HG03060 (cell line): ENCODE data around the gene SLC48A1.

Source experiments
- ATAC-seq: cut with Tn5 transposase; IDR thresholded peaks from one replicate; pipeline ENCODE4 v1.9.1; 2021; ENCODE audit warnings: low read depth, moderate number of reproducible peaks; ENCODE audit not compliant: unreplicated experiment

The SLC48A1 gene

GRCh38 chr12:47789141-47789540 is 16.1 kb downstream of the SLC48A1 start:
- ATAC-seq: no peak

GRCh38 chr12:47789712-47790489 is 16.9 kb downstream of the SLC48A1 start:
- ATAC-seq: no peak

- ATAC-seq: no peak
Measured at GRCh38 chr12:47790676-47791350, 17.8 kb downstream of the SLC48A1 start.

- no peak for ATAC-seq
Measured at GRCh38 chr12:47791351-47791746, 18.3 kb downstream of the SLC48A1 start.

GRCh38 chr12:47791874-47792273 is 18.8 kb downstream of the SLC48A1 start:
- ATAC-seq: no peak

- ATAC-seq: no peak
Measured at GRCh38 chr12:47793015-47793681, 20.1 kb downstream of the SLC48A1 start.

GRCh38 chr12:47794679-47795078 is 21.6 kb downstream of the SLC48A1 start:
- ATAC-seq: no peak

- ATAC-seq: no peak
Measured at GRCh38 chr12:47795121-47795813, 22.2 kb downstream of the SLC48A1 start.

- no peak for ATAC-seq
Measured at GRCh38 chr12:47795814-47796411, 22.9 kb downstream of the SLC48A1 start.

- ATAC-seq: no peak
Measured at GRCh38 chr12:47797441-47797840, 24.4 kb downstream of the SLC48A1 start.

- no peak for ATAC-seq
Measured at GRCh38 chr12:47798382-47798948, 25.4 kb downstream of the SLC48A1 start.

- ATAC-seq: no peak
Measured at GRCh38 chr12:47799357-47799955, 26.4 kb downstream of the SLC48A1 start.

GRCh38 chr12:47800582-47800981 is 27.5 kb downstream of the SLC48A1 start:
- no peak for ATAC-seq

- ATAC-seq: no peak
Measured at GRCh38 chr12:47801170-47801903, 28.3 kb downstream of the SLC48A1 start.

GRCh38 chr12:47801904-47802246 is 28.8 kb downstream of the SLC48A1 start:
- ATAC-seq: no peak

- ATAC-seq: no peak
Measured at GRCh38 chr12:47802312-47802711, 29.3 kb downstream of the SLC48A1 start.

GRCh38 chr12:47803191-47803875 is 30.3 kb downstream of the SLC48A1 start:
- ATAC-seq: no peak

- no peak for ATAC-seq
Measured at GRCh38 chr12:47804171-47804570, 31.1 kb downstream of the SLC48A1 start.

- ATAC-seq: no peak
Measured at GRCh38 chr12:47805417-47805816, 32.4 kb downstream of the SLC48A1 start.
